Mucosa of stomach (tissue), 1 donor: ENCODE measurements around the gene POLD2.

Experiments
- H3K27me3 ChIP-seq: one replicate; pipeline ENCODE4 v1.7.0; 2013; ENCODE audit warnings: mild to moderate bottlenecking, low read length; ENCODE audit not compliant: control insufficient read depth, insufficient read depth
- H3K36me3 ChIP-seq: one replicate; pipeline ENCODE4 v1.7.0; 2013; ENCODE audit warnings: low read length; ENCODE audit not compliant: control insufficient read depth, insufficient read depth
- H3K4me1 ChIP-seq: one replicate; pipeline ENCODE4 v1.7.0; 2013; ENCODE audit warnings: mild to moderate bottlenecking, low read length; ENCODE audit not compliant: control insufficient read depth, insufficient read depth
- H3K4me3 ChIP-seq: one replicate; pipeline ENCODE4 v1.7.0; 2013; ENCODE audit warnings: low read length
- H3K9ac ChIP-seq: one replicate; pipeline ENCODE4 v1.7.0; 2013; ENCODE audit warnings: mild to moderate bottlenecking, low read length, moderate library complexity
- H3K9me3 ChIP-seq: one replicate; pipeline ENCODE4 v1.7.0; 2013; ENCODE audit warnings: mild to moderate bottlenecking, low read length, moderate library complexity; ENCODE audit not compliant: control insufficient read depth
- donor health status: Pancreatic carcinoma.

POLD2 gene

DNA sequence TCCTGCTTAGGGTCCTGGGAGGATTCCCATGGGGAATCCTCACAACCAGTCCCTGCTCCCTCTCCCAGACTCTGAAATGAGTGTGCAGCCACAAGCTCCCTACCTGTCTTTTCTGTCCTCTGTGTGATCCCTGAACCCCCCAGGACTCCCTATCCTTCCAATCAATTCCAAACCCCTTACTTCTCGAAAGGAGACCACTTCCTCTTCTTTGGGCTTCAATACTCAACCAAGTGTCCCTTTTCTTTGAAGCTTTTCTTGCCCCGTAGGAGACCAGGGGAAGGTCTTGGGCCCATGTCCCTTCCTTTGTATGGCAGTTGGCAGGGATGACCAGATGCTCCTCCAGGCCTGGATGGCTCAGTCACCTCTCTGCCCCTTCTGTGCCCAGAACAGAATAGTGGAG is 17.5 kb downstream of the POLD2 start:
- Histone ChIP-seq H3K4me3 (no peak overlapping the region), H3K36me3 (no peaks in the 10 kb centered on the region), H3K27me3 (peaks cover 36% of the 10 kb centered on the region), H3K9ac (no peak overlapping the region), H3K9me3 (no peaks in the 10 kb centered on the region), H3K4me1 (peaks cover under 1% of the 10 kb centered on the region)

DNA sequence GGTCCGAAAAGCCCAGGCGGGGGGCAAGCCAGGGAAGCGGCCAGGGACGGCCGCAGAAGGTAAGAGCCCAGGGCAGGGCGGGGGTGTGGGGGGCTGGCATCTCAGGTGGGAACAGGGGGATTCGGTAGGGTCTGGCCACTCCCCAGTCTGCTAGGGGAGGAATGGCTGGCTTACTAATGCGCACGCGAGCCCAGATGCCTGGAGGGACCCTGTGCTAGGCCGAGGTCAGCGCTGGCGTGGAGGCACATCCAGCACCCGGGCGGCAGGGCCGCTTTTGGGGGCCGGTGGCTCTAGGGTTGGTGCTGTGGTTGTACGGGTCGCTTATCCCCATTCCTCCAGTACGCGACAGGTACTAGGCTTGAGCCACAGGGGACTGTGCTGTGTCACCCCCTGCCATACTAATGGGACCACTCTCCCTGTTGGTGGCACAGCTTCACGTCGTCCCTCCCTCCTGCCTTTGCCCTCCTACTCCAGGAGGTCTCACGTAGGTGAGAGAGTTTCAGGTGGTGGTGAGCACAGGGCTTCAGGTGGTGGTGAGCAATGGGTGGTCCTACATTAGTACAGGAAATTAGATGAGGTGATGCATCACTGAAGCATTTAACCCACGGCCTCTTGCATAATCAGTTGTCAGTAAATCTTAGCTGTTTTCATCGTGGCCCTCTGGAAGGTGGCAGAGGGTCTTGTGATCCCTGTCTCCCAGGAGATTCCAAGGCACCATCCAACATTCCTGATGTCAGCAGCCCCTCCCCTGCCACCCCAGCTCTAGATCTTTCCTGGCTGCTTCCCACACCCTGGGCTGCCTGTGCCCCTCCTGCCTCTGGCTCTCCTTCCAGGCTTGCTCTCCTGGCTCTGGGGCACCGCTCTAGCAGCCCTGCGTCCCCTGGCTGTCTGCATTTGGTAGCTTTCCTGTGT is 18.2 kb downstream of the POLD2 start:
- H3K4me3 ChIP-seq, result no peak overlapping the region
- peaks cover 5% of the 10 kb centered on the region for H3K4me1 ChIP-seq
- no peaks in the 10 kb centered on the region for H3K36me3 ChIP-seq
- peak overlapping the region; percentile 34 for H3K9ac ChIP-seq
- no peaks in the 10 kb centered on the region for H3K9me3 ChIP-seq
- H3K27me3 ChIP-seq, result peaks cover 36% of the 10 kb centered on the region

DNA sequence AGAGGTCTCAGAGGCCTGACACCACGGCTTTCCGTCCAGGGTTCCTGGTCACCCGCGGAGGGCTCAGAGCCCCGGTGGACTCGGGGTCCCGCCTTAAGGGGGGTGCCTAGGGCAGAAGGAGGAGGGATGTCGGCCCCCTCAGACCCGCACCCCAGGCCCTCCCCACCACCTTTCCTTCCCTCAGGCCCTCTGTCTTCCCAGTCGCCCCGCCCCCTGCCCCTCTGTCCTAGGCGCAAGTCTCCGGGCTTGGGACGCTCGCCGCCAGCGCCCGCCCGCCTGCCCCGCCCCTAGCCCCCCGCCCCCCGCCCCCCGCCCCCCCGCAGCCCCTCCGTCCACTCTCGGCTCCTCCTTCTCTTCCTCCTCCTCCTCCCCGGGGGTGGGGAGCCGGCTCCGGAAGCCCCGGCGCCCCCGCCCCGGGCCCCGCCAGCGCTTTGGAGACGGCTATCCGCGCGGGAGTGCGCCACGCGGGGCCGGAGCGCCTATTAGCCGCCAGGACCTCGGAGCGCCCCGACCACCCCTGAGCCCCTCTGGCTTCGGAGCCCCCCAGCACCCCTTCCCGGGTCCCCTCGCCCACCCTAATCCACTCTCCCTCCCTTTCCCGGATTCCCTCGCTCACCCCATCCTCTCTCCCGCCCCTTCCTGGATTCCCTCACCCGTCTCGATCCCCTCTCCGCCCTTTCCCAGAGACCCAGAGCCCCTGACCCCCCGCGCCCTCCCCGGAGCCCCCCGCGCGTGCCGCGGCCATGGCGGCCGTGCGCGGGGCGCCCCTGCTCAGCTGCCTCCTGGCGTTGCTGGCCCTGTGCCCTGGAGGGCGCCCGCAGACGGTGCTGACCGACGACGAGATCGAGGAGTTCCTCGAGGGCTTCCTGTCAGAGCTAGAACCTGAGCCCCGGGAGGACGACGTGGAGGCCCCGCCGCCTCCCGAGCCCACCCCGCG is 19.2 kb downstream of the POLD2 start, which contains the start of gene AEBP1:
Gene AEBP1 (plus strand): TSS at position 423 of the 937 bp plus-strand sequence. CDS start 321 bp downstream, at position 744.
- H3K4me3 ChIP-seq, result no peak within 1 kb of the TSS
- H3K9ac ChIP-seq, result peak within 1 kb of the TSS; percentile 34
- H3K27me3 ChIP-seq, result peaks cover 36% of the 10 kb centered on the region
- no peaks in the 10 kb centered on the region for H3K36me3 ChIP-seq
- H3K9me3 ChIP-seq, result no peaks in the 10 kb centered on the region
- H3K4me1 ChIP-seq, result peaks cover 5% of the 10 kb centered on the region

DNA sequence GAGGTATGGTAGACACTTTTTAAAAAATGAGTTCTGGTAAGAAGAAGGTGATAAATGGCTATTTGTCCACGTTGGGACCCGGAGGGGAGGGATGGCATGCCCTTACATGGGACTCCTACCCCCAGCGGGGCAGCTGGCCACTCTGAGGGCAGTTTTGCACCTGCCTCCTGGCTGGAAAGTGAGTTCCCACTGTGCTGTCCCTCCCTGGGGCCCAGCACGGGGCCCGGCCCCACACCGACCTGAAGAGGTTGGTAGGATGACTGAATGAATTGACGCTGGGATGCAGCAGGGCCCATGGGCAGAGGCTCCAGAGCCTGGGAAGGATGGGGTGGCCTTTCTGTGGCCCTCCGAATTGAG is 19.8 kb downstream of the POLD2 start:
- Histone ChIP-seq H3K9ac (no peak overlapping the region), H3K4me3 (no peak overlapping the region), H3K4me1 (peaks cover 5% of the 10 kb centered on the region), H3K27me3 (peaks cover 36% of the 10 kb centered on the region), H3K36me3 (no peaks in the 10 kb centered on the region), H3K9me3 (no peaks in the 10 kb centered on the region)

DNA sequence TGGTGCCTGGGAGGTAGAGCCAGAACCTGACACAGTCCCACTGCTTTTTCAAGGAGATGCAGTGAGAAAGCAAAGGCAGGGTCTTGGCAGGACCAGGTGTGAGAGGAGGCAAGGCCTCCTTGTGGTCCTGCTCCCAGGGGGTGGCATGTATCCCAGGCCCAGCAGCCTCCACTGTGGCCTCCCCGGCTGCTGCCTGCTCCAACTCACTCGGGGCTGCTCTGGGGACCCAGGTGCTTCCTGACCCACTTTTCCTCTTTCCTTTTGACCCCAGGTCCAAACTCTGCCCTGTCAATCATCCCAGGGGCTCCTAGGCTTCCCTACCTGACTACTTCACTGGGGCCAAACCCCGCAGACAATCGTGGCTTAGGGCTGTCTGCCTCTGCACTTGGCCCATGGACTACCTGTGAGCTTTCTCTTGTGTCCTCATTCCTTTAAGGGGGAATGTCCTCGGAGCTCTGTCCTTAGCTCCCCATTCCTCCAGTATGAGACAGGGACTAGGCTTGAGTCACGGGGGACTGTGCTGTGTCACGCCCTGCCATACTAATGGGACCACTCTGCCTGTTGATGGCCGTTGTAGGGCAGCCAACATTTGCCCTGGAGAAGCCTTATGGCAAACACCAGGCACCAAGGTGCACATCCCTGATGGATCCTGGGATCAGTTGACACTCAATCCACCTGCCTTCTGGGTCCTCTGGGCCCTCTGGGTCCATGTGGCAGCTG is 20.3 kb downstream of the POLD2 start:
- Histone ChIP-seq H3K36me3 (no peaks in the 10 kb centered on the region), H3K9ac (no peak overlapping the region), H3K9me3 (no peaks in the 10 kb centered on the region), H3K4me1 (peaks cover 5% of the 10 kb centered on the region), H3K4me3 (no peak overlapping the region), H3K27me3 (peaks cover 36% of the 10 kb centered on the region)

DNA sequence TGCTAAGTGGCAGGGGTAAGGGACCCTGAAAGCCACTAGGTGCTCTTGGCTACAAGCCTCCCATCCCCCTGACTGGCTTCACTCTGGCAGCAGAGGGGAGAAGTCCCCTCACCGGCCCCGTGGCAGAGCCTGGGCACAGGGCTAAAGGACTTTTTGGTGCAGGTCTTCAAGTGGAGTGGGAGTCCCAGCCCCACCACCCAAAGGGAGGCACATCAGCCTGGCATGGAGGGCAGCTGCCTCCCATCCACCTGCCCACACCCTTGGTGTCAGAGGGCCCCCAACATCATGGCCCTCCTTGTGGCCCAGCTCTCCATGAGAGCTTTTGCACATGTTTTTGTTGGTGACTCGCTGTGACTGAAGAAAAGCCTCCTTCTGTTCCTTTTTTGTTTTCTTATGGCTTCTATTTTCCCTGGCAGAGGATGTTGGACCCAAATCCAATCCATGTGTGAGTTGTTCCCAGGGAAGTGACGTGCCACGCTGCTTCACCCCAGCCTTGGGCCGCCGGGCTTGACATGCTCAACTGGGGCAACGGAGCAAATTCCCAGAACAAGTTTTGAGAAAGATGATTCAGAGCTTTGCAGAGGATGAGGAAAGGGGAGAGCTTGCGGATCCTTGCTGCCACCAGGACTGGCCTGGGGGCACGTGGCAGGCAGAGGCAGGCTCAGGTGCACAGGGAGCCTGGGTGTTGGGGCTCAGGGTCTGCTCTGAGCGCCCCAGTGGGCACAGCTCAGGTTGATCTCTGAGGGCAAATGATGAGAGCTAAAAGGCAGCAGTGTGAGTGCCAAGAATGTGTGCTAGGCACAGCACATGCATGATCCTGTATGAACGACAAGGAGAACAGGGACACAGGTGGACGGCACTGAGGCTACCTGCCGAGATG is 21.1 kb downstream of the POLD2 start:
- Histone ChIP-seq H3K36me3 (no peaks in the 10 kb centered on the region), H3K4me1 (peaks cover 5% of the 10 kb centered on the region), H3K9ac (no peak overlapping the region), H3K27me3 (peaks cover 36% of the 10 kb centered on the region), H3K4me3 (no peak overlapping the region), H3K9me3 (no peaks in the 10 kb centered on the region)

DNA sequence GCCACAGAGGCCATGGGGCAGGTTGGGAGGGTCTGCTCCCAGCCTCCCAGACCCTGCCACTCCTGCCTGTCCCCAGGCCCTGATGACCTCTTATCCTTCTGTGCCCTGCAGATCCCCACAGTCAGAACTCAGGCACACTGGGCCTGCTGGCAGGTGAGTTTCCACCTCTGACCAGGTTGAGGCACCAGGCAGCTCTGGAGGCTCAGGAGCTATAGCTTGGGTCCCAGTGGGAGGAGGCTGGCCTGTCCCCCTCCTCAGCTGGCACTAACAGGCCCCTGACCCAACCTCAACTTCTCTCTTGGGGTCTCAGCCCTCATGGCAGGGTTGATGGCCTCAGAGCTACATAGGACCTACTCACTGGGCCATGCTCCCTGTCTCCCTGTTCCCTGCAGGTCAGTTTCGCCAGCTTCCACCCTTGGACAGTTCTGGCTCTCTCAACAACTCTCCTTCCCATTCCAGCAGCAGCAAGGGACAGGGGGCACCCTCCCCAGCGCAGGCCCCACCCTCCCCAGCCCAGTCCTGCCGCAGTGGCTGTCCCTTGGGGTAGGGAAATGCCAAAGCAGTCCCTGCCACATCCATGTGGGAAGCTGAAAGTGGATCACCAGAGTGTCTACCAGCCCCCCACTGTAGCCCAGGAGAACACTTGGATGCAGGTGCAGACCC is 21.9 kb downstream of the POLD2 start:
- no peak overlapping the region for H3K9ac ChIP-seq
- peaks cover 5% of the 10 kb centered on the region for H3K4me1 ChIP-seq
- no peaks in the 10 kb centered on the region for H3K36me3 ChIP-seq
- H3K27me3 ChIP-seq, result peaks cover 36% of the 10 kb centered on the region
- no peaks in the 10 kb centered on the region for H3K9me3 ChIP-seq
- H3K4me3 ChIP-seq, result no peak overlapping the region

DNA sequence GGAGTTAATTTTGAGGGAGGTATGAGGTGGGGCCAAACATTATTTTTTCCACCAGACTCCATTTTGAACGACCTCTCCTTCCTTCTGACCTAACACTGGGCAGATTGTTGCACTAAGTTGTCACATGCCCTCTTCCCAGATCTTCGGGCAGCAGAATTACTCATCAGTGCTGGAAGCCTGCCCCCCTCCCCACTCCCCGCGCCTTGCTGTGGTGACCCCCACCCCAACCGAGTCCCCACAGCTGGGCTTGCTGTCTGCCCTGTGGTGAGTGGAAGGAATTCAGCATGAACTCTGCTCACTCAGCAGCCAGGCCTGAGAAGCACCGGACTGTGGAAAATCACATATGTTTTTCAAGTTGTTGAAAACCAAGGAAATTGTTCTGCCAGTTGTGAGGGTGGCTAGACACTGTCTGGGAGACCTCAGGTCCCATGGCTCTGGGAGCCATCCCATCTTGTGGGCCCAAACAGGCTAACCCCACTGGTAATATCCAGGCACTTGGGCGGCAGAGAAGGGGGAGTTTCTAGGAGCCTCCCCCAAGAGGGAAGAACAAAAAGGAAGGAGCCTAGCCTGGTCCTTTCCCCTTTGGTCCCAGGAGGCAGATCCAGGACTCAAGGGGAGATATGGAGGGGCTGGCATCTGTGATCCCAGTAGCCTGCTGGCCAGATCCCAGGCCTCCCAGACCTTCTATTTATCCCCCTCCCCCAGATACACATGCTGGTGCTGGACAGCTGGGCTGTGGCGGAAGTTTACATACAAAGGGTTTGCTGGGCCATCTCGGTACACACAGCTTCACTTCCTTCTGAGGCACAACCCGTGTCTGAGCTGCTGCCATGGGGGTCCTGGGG is 22.7 kb downstream of the POLD2 start:
- peaks cover 5% of the 10 kb centered on the region for H3K4me1 ChIP-seq
- H3K9ac ChIP-seq, result no peak overlapping the region
- no peaks in the 10 kb centered on the region for H3K36me3 ChIP-seq
- H3K4me3 ChIP-seq, result no peak overlapping the region
- peaks cover 31% of the 10 kb centered on the region for H3K27me3 ChIP-seq
- H3K9me3 ChIP-seq, result no peaks in the 10 kb centered on the region

DNA sequence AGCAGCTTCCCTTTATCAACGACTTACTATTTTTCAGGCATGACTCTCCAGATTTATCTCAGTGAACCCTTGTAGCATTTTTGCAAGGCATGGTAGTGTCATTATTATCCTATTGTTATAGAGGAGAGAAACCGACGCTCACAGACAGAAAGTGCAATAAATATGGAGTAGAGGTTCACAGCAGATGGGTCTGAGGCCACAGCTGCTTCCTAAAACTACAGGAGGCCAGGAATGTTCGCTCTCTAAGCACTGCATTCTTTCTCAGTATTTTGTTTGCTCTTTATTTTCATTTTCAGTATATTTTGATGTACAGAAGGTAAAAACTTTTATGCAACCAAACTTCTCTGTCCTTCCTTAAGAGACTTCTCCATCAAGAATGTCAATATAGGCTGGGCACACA is 23.7 kb downstream of the POLD2 start:
- H3K4me3 ChIP-seq, result no peak overlapping the region
- peaks cover 5% of the 10 kb centered on the region for H3K4me1 ChIP-seq
- H3K36me3 ChIP-seq, result no peaks in the 10 kb centered on the region
- no peak overlapping the region for H3K9ac ChIP-seq
- H3K9me3 ChIP-seq, result no peaks in the 10 kb centered on the region
- peaks cover 22% of the 10 kb centered on the region for H3K27me3 ChIP-seq
